Measurements from ENCODE around the gene C1QTNF8. TPM values are rescaled to one million over a fixed set of nuclear protein-coding genes. Genes with fewer than 3 reads are reported as not detected.

C1QTNF8 gene
- total RNA-seq, 1 experiment from 2014 or later: 0.39 TPM

DNA sequence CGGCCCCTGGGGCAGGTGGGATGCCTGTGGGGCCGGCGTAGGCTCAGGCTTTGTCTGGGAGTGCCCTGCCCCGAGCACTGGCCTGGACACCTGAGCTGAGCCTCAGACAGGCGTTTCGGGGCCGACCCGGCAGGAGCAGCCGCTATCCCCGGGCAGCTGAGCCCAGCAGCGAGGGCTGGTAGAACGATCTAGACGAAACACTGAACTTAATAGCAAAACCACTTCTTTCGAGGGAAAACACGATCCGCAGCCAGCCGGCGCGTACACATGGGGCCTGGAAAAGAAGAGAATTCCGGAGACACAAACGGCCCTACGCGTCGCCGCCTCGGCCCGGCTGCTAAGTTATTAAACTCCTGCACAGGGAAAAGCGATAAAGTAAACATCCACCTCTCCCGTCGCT lies 45.5 kb downstream of the C1QTNF8 start:
- H3K4me3 ChIP-seq (ENCODE audit: low read depth in 2 of 2, low read length in 2 of 2): no peak overlapping the region
- in situ Hi-C loops (cut with HindIII; ENCODE audit: low pct_unique_long_range_greater_than_20kb, low sequenced_read_pairs): no loop called here

DNA sequence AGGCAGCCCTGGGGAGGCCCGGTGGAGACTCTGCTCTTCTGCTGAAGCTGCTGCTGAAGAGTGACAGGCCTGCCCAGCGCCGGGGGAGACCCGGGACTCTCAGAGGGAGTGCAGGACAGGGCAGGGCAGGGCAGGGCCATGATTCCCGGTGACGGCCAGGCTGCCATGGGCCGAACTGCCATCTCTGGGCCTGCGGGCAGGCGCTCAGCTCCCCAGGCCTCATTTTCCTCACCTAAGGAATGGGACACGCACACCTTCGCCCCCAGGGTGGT lies 46.1 kb downstream of the C1QTNF8 start:
- Histone ChIP-seq H3K27ac (ENCODE audit: low read length) (no peak overlapping the region), H3K4me1 (ENCODE audit: control insufficient read depth, insufficient read depth, low read length) (peaks cover 15% of the 10 kb centered on the region; the same call in 1 of the 2 replicates), H3K9me3 (ENCODE audit: control insufficient read depth, insufficient read depth, low read depth, low read length) (no peaks in the 10 kb centered on the region), H3K36me3 (ENCODE audit: control insufficient read depth, insufficient read depth, low read length) (no peaks in the 10 kb centered on the region), H3K4me3 (ENCODE audit: low read depth in 2 of 2, low read length in 2 of 2) (no peak overlapping the region), H3K27me3 (ENCODE audit: control insufficient read depth, insufficient read depth, low read length) (no peaks in the 10 kb centered on the region)
- ChIA-PET POLR2A (no interaction called here), CTCF (interaction anchor here (0.7 kb wide), 1 partner anchor 160 kb away, joined by 3 read pairs; no protein-coding TSS in a partner anchor)
- intact Hi-C loops (cut with micrococcal nuclease; ENCODE audit: unreplicated experiment): no loop called here
- no peak for DNase-seq (ENCODE audit: low read depth, low spot score)
- ATAC-seq: no peak
- no peak for TF ChIP-seq TCF7L2 (IDR thresholded peaks at IDR 0.05; ENCODE audit: low read depth, low read length)
- TF ChIP-seq REST (IDR thresholded peaks at IDR 0.05; ENCODE audit: insufficient read depth in 1 of 2, low read depth in 2 of 2, low read length in 1 of 2): no peak
- TF ChIP-seq SIN3A (IDR thresholded peaks at IDR 0.05; ENCODE audit: borderline replicate concordance, insufficient read depth, low read depth, low read length): no peak
- TF ChIP-seq POLR2AphosphoS5 (IDR thresholded peaks at IDR 0.05; ENCODE audit: low read depth, low read length): no peak
- TF ChIP-seq CTCF (IDR thresholded peaks at IDR 0.05): no peak
- no TSS peak for BruUV-seq (replicated peaks)
- in situ Hi-C loops (cut with HindIII; ENCODE audit: low pct_unique_long_range_greater_than_20kb, low sequenced_read_pairs): no loop called here

More for the DNA sequence above, 45.5 kb downstream of the C1QTNF8 start:
- intact Hi-C loops (cut with micrococcal nuclease; ENCODE audit: unreplicated experiment): no loop called here
- Histone ChIP-seq H3K36me3 (ENCODE audit: control insufficient read depth, insufficient read depth, low read length) (no peaks in the 10 kb centered on the region), H3K27ac (ENCODE audit: low read length) (no peak overlapping the region), H3K9me3 (ENCODE audit: control insufficient read depth, insufficient read depth, low read depth, low read length) (no peaks in the 10 kb centered on the region), H3K4me1 (ENCODE audit: control insufficient read depth, insufficient read depth, low read length) (peaks cover 15% of the 10 kb centered on the region; the same call in 1 of the 2 replicates), H3K27me3 (ENCODE audit: control insufficient read depth, insufficient read depth, low read length) (no peaks in the 10 kb centered on the region)
- ChIA-PET POLR2A (no interaction called here), CTCF (no interaction called here)
- ATAC-seq (no peak), DNase-seq (ENCODE audit: low read depth, low spot score) (no peak)
- BruUV-seq (replicated peaks): no TSS peak
- TF ChIP-seq CTCF (IDR thresholded peaks at IDR 0.05) (no peak), POLR2AphosphoS5 (IDR thresholded peaks at IDR 0.05; ENCODE audit: low read depth, low read length) (no peak), TCF7L2 (IDR thresholded peaks at IDR 0.05; ENCODE audit: low read depth, low read length) (no peak), SIN3A (IDR thresholded peaks at IDR 0.05; ENCODE audit: borderline replicate concordance, insufficient read depth, low read depth, low read length) (no peak), REST (IDR thresholded peaks at IDR 0.05; ENCODE audit: insufficient read depth in 1 of 2, low read depth in 2 of 2, low read length in 1 of 2) (no peak)
